H1 (cell line): Measurements from ENCODE around the gene CLIC3. TPM values are rescaled to one million over a fixed set of nuclear protein-coding genes. Genes with fewer than 3 reads are reported as not detected.

Source experiments
- JUND ChIP-seq: IDR thresholded peaks from 2 replicates; pipeline ENCODE4 v1.6.1; 2011; ENCODE audit warnings: mild to moderate bottlenecking, improper control_type of control experiment, low read length
- KDM5A ChIP-seq: fragments of 200-600 bp; IDR thresholded peaks from 2 replicates; pipeline ENCODE4 v1.7.1; 2012; ENCODE audit warnings: mild to moderate bottlenecking, low read length, inconsistent platforms, mixed read lengths
- SIN3A ChIP-seq, 2 experiments: IDR thresholded peaks in 1 of 2; conservative IDR thresholded peaks in 1 of 2; 2 replicates each; pipeline ENCODE4 v1.6.1; 2011 to 2012; ENCODE audit warnings: low read length in 2 of 2, improper control_type of control experiment in 1 of 2, low read depth in 1 of 2, mild to moderate bottlenecking in 1 of 2
- polyA plus RNA-seq, 7 experiments: library from polyadenylated mRNA; depleted of rRNA in 3 of 7; stranded (reverse) in 5 of 7; unstranded in 2 of 7; fragments of >200 nt in 5 of 7; fragments of 200-250 nt in 2 of 7; gene quantifications; 1 replicate in 5 of 7; 2 replicates in 1 of 7; 4 replicates in 1 of 7; pipeline versions ENCODE4 v1.2.1 to v1.2.3, GENCODE V29; 2011 to 2013; ENCODE audit warnings: missing spikeins in 2 of 7, mixed read lengths in 2 of 7
- total RNA-seq: library from RNA; stranded (reverse); fragmentation: NEBNext Ultra II Directional; extraction: Animal tissue kit (Norgen Biotek cat#: 25700); gene quantifications from 2 replicates; pipeline ENCODE4 v1.2.1, GENCODE V29; 2021
- TF ChIP-seq, protein P1 (sequence below): IDR thresholded peaks from 2 replicates; pipeline ENCODE4 v1.6.1; 2011; ENCODE audit warnings: low read length, improper control_type of control experiment

The CLIC3 gene
- total and polyA plus RNA-seq, 2 of the 8 experiments (the other 6 are each of a cell fraction or from before 2014, with no cell fraction given) = 0.12 TPM; not detected in 1

DNA sequence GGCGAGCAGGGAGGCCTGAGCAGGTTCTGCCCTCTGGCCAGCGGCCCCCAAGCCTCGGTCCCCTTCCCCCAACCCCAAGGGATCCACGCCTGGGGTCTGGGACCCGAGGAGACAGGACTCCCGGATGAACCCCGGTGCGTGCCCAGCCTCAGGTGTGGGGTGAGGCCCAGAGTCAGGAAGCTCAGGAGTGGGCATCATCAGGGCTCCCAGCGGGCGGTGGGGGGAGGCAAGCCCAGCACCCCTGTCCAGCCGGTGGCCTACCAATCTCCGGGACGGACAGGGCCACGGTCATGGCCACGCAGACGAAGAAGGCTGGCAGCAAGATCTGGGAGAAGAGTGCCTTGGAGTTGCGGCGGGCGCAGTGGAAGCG is 17.2 kb upstream of the CLIC3 start (continued):
- TF ChIP-seq, protein P1, sequence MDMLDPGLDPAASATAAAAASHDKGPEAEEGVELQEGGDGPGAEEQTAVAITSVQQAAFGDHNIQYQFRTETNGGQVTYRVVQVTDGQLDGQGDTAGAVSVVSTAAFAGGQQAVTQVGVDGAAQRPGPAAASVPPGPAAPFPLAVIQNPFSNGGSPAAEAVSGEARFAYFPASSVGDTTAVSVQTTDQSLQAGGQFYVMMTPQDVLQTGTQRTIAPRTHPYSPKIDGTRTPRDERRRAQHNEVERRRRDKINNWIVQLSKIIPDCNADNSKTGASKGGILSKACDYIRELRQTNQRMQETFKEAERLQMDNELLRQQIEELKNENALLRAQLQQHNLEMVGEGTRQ = no peak
- TF ChIP-seq KDM5A = no peak
- no peak for TF ChIP-seq SIN3A (conservative IDR thresholded peaks at IDR 0.05 in 1 of 2, IDR thresholded peaks at IDR 0.05 in 1 of 2; ENCODE audit: low read depth in 1 of 2, low read length in 2 of 2)
- TF ChIP-seq JUND = no peak
